ENCODE data around the gene ABCC6. TPM values are rescaled to one million over a fixed set of nuclear protein-coding genes. Genes with fewer than 3 reads are reported as not detected.

ABCC6 gene
- total RNA-seq = 0.13 and 0.88 TPM in 2 replicates

GRCh38 chr16:16222850-16223661 is at the start of gene ABCC6:
Gene ABCC6 (minus strand): TSS chr16:16223494. CDS start chr16:16223434, 60 bp downstream.

Other genes starting within 250 kb of the ABCC6 start
- 0.96 and 42.5 TPM in 2 replicates for gene NOMO3, start 9.0 kb upstream of the ABCC6 start, total RNA-seq
- gene NPIPA7, start 155.6 kb upstream of the ABCC6 start, total RNA-seq = 1.8 TPM in 1 of 2 replicates, not detected in the other